HG03558 (cell line): ENCODE data around the gene ABCC1.

ENCODE experiments used
- ATAC-seq: cut with Tn5 transposase; IDR thresholded peaks from one replicate; pipeline ENCODE4 v1.9.1; 2021; ENCODE audit warnings: moderate number of reproducible peaks; ENCODE audit not compliant: unreplicated experiment; ENCODE audit errors: extremely low read depth

The ABCC1 gene

DNA sequence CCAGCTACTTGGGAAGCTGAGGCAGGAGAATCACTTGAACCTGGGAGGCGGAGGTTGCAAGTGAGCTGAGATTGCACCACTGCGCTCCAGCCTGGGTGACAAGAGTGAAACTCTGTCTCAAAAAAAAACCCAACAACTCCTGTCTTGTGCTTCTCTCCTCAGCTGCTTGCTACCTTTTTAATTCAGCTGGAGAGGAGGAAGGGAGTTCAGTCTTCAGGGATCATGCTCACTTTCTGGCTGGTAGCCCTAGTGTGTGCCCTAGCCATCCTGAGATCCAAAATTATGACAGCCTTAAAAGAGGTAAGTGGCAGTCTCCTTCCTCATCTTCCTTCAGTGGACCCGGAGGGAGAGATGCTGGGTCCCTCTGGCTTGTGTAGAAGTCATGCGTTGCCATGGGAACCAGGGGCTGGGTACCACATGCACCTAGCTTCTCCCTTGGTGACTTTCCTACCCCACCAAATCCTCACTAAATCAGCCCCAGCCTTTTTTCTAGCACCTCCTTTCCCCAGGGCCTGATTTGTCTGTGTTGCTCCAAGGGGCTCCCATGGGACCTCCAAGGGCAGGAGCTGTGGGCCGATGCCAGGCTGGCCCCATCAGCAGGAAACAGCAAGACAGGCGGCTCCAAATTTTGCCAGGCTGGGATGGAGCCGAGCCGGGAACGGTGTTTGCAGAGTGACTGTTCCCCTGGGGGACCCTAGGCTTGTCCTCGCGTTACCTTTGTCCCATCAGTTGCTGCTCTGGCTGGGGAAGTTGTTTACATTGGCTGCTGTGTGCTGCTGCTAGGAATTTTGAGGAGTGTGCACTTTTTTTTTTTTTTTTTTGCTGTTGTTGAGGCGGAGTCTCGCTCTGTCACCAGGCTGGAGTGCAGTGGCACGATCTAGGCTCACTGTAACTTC is 65.2 kb downstream of the ABCC1 start:
- no peak for ATAC-seq

DNA sequence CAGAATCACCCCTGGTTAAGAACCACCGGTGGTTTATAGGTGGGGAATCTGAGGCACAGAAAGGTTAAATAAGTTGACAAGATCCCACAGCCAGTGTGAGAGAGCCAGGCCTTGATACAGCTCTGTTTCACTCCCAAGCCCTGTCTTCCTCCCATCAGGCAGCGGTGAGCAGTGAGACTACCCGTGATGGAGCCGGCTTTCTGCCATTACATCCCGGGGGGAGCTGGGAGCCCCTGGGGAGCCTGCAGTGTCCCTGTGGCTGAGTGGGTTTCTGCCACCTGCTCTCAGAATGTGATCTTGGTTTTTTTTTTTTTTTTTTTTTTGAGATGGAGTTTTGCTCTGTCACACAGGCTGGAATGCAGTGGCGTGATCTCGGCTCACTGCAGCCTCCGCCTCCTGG is 66.4 kb downstream of the ABCC1 start:
- no peak for ATAC-seq

DNA sequence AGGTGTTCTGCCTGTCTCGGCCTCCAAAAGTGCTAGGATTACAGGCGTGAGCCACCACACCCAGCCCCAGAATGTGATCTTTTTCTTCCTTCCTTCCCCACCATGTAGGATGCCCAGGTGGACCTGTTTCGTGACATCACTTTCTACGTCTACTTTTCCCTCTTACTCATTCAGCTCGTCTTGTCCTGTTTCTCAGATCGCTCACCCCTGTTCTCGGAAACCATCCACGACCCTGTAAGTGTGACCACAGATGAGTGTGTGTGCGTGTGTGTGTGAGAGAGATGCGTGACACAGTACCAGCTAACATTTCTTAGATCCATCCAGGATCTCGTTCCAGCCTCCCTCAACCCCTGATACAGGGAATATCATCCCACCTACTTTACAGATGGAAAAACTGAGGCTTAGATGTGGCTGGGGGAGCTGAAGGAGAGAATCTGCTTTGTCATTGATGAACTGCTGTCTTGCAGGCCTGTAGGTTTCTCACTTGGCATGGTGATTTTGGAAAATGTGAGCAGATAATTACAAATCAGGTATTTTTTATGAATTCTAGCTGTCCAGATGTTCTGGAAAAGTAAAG is 67.1 kb downstream of the ABCC1 start:
- no peak for ATAC-seq

DNA sequence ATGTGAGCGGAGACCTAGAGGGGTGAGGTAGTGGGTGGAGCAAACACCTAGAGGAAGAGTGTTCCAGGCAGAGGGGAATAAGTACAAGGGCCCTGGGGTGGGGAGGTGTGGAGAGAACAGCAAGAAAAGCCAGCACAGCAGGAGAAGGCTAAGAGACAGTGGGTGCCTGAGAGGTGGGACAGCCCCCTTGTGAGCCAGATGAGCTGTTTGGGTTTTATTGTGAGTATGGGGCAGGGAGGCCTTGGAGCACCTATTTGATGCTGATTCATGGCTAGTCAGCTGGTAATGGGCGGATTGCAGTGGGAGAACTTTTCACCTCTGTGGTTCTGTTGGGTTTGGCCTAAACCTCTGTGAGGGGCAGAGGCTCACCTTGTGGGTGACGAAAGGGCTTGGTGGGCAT is 68.4 kb downstream of the ABCC1 start:
- no peak for ATAC-seq

DNA sequence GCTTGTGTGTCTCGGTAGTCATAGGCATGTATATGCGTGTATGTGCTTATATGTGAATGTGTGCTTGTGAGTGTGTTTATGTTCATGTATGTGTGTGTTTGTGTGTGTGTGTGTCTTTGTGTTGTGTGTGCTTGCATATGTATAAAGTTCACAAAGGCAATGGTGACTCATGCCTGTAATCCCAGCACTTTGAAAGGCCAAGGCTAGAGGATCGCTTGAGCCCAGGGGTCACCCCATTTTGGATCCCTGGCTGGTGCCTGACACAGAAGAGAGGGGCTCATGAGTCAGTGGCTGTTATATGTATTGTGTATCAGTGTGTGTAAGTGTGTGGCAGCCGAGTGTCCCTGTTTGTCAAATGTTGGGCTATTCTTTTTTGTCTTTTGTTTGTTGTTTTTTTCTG is 69.3 kb downstream of the ABCC1 start:
- no peak for ATAC-seq

DNA sequence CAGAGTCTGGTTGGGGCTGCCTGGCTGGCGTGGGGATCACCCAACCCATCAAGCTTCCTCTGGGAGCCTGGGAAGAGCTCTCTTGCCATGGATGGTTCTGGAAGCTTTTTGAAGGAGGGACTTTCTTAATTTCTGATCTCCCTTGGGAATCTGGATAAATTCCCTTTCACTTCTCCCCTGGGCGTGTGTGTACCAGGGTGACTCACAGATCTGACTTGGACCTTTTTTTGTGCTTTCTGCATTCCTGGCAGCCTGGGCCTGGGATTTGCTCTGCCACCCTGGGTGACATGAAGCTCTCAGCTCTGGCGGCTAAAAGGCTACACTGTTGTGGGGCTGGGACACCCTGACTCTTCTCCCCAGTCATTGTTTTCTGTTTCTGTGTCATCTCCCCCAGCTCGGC is 70.1 kb downstream of the ABCC1 start:
- no peak for ATAC-seq

DNA sequence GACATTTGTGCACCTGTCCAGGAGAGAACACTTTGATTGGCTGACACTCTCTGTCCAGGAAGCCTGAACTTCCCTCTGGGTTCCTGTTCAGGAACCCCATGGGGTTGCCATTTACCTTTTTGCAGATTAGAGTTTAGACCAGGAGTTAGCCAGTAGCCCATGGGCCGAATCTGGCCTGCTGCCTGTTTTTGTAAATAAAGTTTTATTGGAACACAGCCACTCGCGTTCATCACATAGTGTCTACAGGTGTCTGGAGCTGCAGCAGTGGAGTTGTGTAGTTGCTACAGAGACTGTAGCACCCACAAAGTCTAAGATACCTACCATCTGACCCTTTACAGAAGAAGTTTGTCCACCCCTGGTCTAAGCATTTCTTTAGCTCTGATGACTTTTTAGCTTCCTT is 70.9 kb downstream of the ABCC1 start:
- no peak for ATAC-seq

DNA sequence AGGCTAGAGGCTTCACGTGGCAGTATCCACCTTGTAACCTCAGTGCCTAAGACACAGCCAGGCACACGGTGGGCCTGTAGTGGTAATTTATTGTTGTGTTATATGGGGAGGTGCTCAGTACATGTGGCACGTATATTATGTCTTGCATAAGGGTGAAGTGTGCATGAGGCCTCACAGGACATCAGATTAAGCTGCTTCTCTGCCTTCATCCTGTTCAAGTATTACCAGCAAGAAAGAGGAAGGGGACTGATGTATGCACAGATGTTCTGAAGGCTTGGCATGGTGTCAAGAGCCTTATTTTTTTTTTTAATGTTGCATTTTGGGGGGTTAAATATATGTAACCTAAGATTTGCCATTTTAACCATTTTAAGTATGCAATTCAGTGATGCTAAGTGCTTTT is 71.6 kb downstream of the ABCC1 start:
- ATAC-seq, result no peak

GRCh38 chr16:16021646-16021987 is 72.2 kb downstream of the ABCC1 start:
- no peak for ATAC-seq

- no peak for ATAC-seq
These were observed 72.7 kb downstream of the ABCC1 start for GRCh38 chr16:16021988-16022682.

- ATAC-seq, result no peak
These were observed 73.3 kb downstream of the ABCC1 start for GRCh38 chr16:16022683-16023064.

DNA sequence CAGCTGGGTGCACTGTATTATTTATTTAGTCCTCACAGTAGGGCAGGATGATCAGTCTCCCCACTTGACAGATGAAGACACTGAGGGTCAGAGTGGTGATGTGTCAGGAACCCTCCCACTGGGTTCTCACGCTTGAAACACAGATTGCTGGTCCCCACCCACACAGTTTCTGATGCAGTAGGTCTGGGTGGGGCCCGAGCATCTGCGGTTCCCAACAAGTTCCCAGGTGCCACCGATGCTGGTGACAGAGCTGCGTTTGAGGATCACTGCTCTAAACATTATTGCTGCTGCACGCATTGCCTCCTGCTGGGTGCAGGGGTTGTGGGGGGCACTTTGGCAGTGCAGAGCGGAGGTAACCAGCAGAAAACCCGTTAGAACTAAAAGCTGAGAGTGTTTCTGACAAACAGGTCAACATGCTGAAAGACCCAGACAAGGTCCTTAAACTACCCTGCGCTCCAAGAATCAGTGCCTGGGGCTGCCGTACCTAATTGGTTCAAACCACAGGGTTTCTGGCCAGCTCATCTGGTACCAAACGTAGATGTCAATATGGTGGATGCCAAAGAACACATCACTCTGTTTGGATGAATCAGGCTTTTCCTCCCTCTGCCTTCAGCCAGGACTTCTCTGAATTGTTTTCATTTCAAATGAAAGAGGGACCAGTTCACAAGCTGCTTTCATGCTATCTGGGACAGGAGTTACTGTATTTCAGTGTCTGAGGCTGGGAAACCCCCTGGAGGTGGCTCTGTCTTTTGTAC is 76.0 kb downstream of the ABCC1 start:
- ATAC-seq, result no peak

- no peak for ATAC-seq
These were observed 78.4 kb downstream of the ABCC1 start for GRCh38 chr16:16027728-16028310.

DNA sequence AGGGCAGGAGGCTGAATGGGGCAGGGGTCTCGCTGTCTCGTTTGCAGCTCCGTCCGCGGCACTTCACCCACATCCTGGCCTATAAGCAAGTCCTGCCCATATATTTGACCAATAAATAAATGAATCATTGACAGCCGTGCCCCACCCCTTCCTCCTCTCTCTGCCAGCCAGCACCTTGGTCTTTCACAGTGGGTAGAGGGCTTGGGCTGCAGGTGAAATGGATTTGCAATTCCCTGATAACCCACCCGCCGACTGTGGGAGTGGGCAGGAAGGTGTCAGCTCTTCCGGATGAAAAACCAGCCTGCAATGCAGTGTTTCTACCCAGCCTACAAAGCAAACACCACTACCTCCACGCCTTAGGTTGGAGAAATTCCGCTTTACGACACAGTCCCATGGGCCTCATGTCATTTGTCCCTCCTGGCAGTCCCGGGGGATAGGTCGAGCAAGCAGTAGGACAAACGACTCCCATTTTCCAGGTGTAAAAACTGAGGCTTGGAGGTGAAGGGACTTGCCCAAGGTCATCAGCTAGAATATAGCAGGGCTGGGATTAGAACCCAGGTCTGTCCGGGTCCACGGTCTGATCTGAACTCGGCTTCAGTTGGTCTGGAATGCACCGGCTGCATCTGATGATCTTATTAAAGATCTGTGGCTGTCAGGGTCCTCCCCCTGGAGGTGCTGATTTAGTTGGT is 79.0 kb downstream of the ABCC1 start:
- no peak for ATAC-seq

DNA sequence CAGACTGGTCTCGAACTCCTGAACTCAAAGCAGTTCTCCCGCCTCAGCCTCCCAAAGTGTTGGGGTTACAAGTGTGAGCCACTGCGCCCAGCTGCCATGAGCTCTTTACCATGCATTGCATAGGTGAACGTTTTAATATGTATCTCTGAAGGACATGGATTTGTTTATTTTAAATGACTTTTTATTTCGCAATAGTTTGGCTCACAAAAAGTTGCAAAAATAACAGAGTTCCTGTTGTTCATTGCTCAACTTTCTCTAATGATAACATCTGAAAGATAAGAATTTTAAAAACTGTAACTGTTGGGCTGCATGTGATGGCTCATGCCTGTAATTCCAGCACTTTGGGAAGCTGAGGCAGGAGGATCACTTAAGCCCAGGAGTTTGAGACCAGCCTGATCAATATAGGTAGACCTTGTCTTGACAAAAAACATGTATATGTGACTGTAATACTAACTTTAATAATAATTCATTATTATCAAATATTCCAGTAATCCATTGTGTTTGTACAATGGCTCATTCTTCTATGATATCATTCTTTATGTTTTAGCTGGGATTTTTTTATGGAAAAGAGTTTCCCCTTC is 80.1 kb downstream of the ABCC1 start:
- ATAC-seq, result no peak

- ATAC-seq, result no peak
These were observed 81.0 kb downstream of the ABCC1 start for GRCh38 chr16:16030449-16030848.

GRCh38 chr16:16031401-16031800 is 82.0 kb downstream of the ABCC1 start:
- ATAC-seq, result no peak

- ATAC-seq, result no peak
These were observed 83.0 kb downstream of the ABCC1 start for GRCh38 chr16:16032271-16032979.

DNA sequence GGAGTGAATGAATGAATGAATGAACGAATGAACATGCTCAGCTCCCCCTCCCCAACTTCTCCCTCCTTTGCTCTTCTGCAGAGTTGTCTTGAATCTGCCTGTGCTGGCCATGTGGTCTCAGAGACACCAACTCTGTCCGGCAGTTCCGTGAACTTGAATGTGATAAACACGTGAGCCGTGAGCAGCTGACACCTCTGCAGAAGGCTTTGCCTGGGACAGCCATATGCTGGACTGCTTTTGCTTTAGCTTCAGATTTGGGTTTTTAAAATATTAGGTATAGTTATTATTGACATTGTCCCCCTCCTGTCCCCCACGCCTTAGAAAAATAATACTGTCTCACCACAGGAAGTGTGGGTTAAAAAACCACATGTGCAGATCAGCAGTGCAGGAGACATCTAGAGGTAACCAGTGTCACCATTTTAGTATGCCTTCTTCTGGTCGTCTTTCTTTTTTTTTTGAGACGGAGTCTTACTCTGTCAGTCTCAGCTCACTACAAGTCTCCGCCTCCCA is 83.8 kb downstream of the ABCC1 start:
- no peak for ATAC-seq
